ENCODE data around the gene CFAP97D2.
"Not testable (repeated sequence)": the region's sequence is repeated elsewhere in the genome, so short reads cannot be mapped to it uniquely, and the experiment has no call there.

Gene CFAP97D2

DNA sequence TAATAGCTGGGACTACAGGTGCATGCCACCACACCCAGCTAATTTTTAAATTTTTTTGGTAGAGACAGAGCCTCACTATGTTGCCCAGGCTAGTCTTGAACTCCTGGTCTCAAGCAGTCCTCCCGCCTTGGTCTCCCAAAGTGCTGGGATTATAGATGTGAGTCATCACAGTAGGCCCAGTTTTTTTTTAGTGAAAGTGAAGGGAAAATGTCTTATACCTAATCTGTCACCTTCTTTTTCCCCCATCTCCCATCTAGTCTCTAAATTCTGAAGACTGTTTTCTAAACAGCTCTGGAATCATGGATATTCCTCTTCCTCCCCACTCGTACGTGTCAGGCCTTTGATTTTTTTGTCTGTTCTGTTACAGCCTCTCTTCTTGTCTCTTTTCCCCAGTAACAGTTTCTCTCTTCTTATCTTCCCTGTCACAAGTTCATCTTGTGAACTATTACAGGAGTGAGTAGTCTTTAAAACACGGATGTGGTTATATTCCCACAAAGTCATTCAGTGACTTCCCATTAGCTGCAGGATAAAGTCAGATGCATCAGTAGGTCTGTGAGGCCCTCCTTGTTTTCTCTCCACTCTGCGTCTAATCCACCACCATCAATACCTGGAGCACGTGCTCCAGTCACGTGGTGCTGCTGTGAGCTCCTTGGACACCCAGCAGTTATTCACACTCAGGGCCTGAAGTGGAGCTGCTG is 58.5 kb downstream of the CFAP97D2 start:
- Histone ChIP-seq H3K27ac (no peak overlapping the region), H3K4me1 (peaks cover 19% of the 10 kb centered on the region), H3K9ac (no peak overlapping the region), H3K4me3 (no peak overlapping the region), H3K9me3 (no peaks in the 10 kb centered on the region), H3K27me3 (no peaks in the 10 kb centered on the region), H4K20me1 (peaks cover 16% of the 10 kb centered on the region), H3K36me3 (peaks cover 61% of the 10 kb centered on the region), H3K4me2 (no peak overlapping the region)
- no peak for TF ChIP-seq Cebpa-rat (IDR thresholded peaks at IDR 0.05)

GRCh38 chr13:114241918-114242317 is 62.9 kb downstream of the CFAP97D2 start:
- peaks cover 99% of the 10 kb centered on the region for H3K36me3 ChIP-seq
- H3K4me2 ChIP-seq, result no peak overlapping the region
- H3K27me3 ChIP-seq, result no peaks in the 10 kb centered on the region
- H3K4me3 ChIP-seq, result no peak overlapping the region
- 0 out of 2 replicates have a peak, but pooled peaks cover 1% of the 10 kb centered on the region for H3K4me1 ChIP-seq
- 0 out of 2 replicates have a peak, but pooled peaks cover 6% of the 10 kb centered on the region for H4K20me1 ChIP-seq
- H3K27ac ChIP-seq, result no peak overlapping the region
- H3K9me3 ChIP-seq, result no peaks in the 10 kb centered on the region
- H3K9ac ChIP-seq, result no peak overlapping the region
- TF ChIP-seq Cebpa-rat (IDR thresholded peaks at IDR 0.05), result no peak

DNA sequence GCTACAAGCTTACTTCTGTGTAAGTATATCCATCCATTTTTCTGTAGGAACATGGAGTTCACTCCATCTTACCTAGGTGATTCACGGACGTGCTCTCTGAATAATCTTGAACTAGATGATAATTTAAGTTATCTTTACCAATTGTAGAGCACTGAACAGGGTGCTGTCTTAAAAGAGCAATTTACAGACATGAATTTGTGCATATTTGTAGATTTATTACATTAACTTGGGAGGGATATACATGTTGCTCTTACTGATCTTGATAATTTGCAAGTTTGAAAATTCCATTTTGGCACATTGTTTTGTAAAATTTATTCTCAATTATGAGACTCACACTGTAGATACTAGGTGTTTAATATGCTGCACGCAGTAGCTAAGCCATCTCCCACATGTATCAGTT is 64.9 kb downstream of the CFAP97D2 start:
- H3K9me3 ChIP-seq, result no peaks in the 10 kb centered on the region
- TF ChIP-seq Cebpa-rat (IDR thresholded peaks at IDR 0.05), result no peak
- H3K9ac ChIP-seq, result no peak overlapping the region
- H3K36me3 ChIP-seq, result peaks cover 99% of the 10 kb centered on the region
- no peak overlapping the region for H3K27ac ChIP-seq
- H4K20me1 ChIP-seq, result peaks cover 8% of the 10 kb centered on the region; the same call in 1 of the 2 replicates
- H3K4me3 ChIP-seq, result no peak overlapping the region
- H3K27me3 ChIP-seq, result no peaks in the 10 kb centered on the region
- no peak overlapping the region for H3K4me2 ChIP-seq
- H3K4me1 ChIP-seq, result no peaks in the 10 kb centered on the region

- Histone ChIP-seq H3K9ac (no peak overlapping the region), H3K4me1 (no peaks in the 10 kb centered on the region), H3K27ac (no peak overlapping the region), H3K36me3 (peaks cover 99% of the 10 kb centered on the region), H3K4me3 (no peak overlapping the region), H3K4me2 (no peak overlapping the region), H4K20me1 (peaks cover 14% of the 10 kb centered on the region; the same call in 1 of the 2 replicates), H3K9me3 (no peaks in the 10 kb centered on the region), H3K27me3 (no peaks in the 10 kb centered on the region)
- no peak for TF ChIP-seq Cebpa-rat (IDR thresholded peaks at IDR 0.05)
Measured at GRCh38 chr13:114244637-114245036, 65.6 kb downstream of the CFAP97D2 start.

DNA sequence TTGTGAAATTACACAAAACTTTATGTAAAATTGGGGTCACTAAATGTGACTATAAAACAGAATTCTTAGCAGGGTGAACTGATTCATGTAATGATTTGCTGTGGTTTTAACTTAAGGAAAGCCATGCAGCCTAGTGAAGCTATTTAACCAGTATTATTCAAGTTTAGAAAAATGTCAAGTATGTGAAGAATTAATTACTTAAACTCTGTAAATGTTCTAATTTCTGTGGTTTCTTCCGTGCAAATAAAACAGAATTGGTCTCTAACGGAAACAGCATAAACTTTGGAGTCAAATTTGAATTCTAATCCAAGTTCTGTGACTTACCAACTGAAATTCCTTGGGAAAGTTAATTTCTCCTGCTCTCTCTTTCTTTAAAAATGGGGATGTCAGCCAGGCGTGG is 69.0 kb downstream of the CFAP97D2 start:
- Histone ChIP-seq H3K27me3 (no peaks in the 10 kb centered on the region), H3K4me2 (no peak overlapping the region), H3K9me3 (no peaks in the 10 kb centered on the region), H4K20me1 (peaks cover 14% of the 10 kb centered on the region; the same call in 1 of the 2 replicates), H3K9ac (no peak overlapping the region), H3K4me3 (no peak overlapping the region), H3K27ac (no peak overlapping the region), H3K4me1 (no peaks in the 10 kb centered on the region), H3K36me3 (peaks cover 99% of the 10 kb centered on the region)
- no peak for TF ChIP-seq Cebpa-rat (IDR thresholded peaks at IDR 0.05)

GRCh38 chr13:114249077-114249476 is 70.0 kb downstream of the CFAP97D2 start:
- peaks cover 98% of the 10 kb centered on the region for H3K36me3 ChIP-seq
- H3K4me3 ChIP-seq, result no peak overlapping the region

DNA sequence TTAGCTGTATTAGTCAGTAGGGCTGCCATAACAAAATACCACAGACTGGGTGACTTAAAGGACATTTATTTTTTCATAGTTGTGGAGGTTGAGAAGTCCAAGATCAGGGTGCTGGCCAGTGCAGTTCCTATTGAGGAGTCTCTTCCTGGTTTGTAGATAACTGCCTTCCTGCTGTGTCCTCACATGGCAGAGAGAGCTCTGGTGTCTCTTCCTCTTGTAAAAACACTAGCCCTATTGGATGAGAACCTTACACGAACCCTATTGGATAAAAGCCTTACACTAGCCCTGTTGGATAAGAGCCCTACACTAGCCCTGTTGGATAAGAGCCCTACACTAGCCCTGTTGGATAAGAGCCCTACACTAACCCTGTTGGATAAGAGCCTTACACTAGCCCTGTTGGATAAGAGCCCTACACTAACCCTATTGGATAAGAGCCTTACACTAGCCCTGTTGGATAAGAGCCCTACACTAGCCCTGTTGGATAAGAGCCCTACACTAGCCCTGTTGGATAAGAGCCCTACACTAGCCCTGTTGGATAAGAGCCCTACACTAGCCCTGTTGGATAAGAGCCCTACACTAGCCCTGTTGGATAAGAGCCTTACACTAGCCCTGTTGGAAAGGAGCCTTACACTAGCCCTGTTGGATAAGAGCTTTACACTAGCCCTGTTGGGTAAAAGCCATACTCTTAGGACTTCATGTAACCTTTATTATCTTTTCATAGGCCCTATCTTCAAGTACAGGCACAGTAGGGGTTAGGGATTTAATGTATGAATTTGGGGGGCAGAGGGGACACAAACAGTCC is 72.8 kb downstream of the CFAP97D2 start:
- Histone ChIP-seq H3K36me3 (peaks cover 94% of the 10 kb centered on the region), H4K20me1 (peaks cover 14% of the 10 kb centered on the region; the same call in 1 of the 2 replicates)
- H3K27ac ChIP-seq, H3K4me1 ChIP-seq, H3K27me3 ChIP-seq, H3K4me3 ChIP-seq, H3K9ac ChIP-seq, H3K9me3 ChIP-seq, H3K4me2 ChIP-seq: not testable (repeated sequence)

More at GRCh38 chr13:114249077-114249476, 70.0 kb downstream of the CFAP97D2 start:
- Histone ChIP-seq H4K20me1 (peaks cover 14% of the 10 kb centered on the region; the same call in 1 of the 2 replicates), H3K4me2 (no peak overlapping the region), H3K27ac (no peak overlapping the region), H3K27me3 (no peaks in the 10 kb centered on the region), H3K9me3 (no peaks in the 10 kb centered on the region), H3K9ac (no peak overlapping the region), H3K4me1 (no peaks in the 10 kb centered on the region)
- no peak for TF ChIP-seq Cebpa-rat (IDR thresholded peaks at IDR 0.05)

DNA sequence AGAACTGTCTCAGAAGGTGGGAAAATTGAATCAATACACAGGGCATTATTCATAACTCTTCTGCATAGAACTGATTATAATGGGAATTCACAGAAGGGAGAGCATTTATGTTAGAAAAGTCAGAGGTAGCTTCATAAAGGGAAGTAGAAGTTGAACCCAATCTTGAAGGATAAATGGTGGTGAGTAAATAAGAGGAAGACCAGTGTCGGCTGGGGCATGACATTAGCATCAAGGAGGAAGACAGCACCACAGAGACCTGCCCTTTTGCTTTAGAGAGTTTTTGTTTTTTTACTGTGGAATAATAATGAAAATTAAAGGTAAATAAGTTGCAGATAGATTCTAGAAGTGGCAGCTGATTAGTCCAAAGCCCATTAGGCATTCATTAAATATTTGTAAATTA is 77.5 kb downstream of the CFAP97D2 start:
- Histone ChIP-seq H3K36me3 (peaks cover 94% of the 10 kb centered on the region), H4K20me1 (peaks cover 6% of the 10 kb centered on the region; the same call in 1 of the 2 replicates), H3K27ac (no peak overlapping the region), H3K9me3 (no peaks in the 10 kb centered on the region), H3K27me3 (no peaks in the 10 kb centered on the region), H3K4me2 (no peak overlapping the region), H3K4me3 (no peak overlapping the region), H3K9ac (no peak overlapping the region), H3K4me1 (peaks cover 23% of the 10 kb centered on the region)
- TF ChIP-seq Cebpa-rat (IDR thresholded peaks at IDR 0.05), result no peak

- peaks cover 92% of the 10 kb centered on the region for H3K36me3 ChIP-seq
Measured at GRCh38 chr13:114257014-114257413, 78.0 kb downstream of the CFAP97D2 start.

DNA sequence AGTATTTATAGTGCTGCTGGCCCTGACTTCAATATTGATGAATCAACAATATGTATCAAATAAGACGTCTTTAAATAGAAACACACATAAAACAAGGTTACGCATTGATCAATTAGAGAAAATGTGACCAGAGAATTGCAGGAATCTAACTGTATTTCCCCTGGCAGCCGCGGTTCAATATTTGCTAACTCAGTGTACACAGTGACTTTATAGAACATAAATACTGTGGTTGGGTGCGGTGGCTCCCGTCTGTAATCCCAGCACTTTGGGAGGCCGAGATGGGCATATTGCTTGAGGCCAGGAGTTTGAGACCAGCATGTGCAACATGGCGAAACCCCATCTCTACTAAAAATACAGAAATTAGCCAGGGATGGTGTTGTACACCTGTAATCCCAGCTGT is 79.5 kb downstream of the CFAP97D2 start:
- Histone ChIP-seq H4K20me1 (peaks cover 12% of the 10 kb centered on the region), H3K36me3 (peaks cover 86% of the 10 kb centered on the region), H3K4me3 (no peak overlapping the region), H3K4me2 (no peak overlapping the region), H3K4me1 (peaks cover 43% of the 10 kb centered on the region), H3K9me3 (no peaks in the 10 kb centered on the region), H3K27me3 (no peaks in the 10 kb centered on the region), H3K9ac (no peak overlapping the region), H3K27ac (no peak overlapping the region)
- TF ChIP-seq Cebpa-rat (IDR thresholded peaks at IDR 0.05), result no peak

More at GRCh38 chr13:114257014-114257413, 78.0 kb downstream of the CFAP97D2 start:
- Histone ChIP-seq H3K4me1 (peaks cover 27% of the 10 kb centered on the region), H3K27me3 (no peaks in the 10 kb centered on the region), H4K20me1 (peaks cover 6% of the 10 kb centered on the region; the same call in 1 of the 2 replicates), H3K9ac (no peak overlapping the region), H3K27ac (no peak overlapping the region), H3K4me2 (no peak overlapping the region), H3K9me3 (no peaks in the 10 kb centered on the region), H3K4me3 (no peak overlapping the region)
- no peak for TF ChIP-seq Cebpa-rat (IDR thresholded peaks at IDR 0.05)
